AG09309 (cell line): ENCODE data around the gene MN1.

Source experiments
- DNase-seq: peaks from one replicate; pipeline ENCODE4 v3.0.0-alpha.2; 2010; ENCODE audit warnings: low read depth
- H3K4me3 ChIP-seq: 2 replicates; pipeline ENCODE4 v1.5.1; 2011; ENCODE audit warnings: mild to moderate bottlenecking, low read depth, low read length, moderate library complexity; ENCODE audit not compliant: control insufficient read depth
- CTCF ChIP-seq: IDR thresholded peaks from 2 replicates; pipeline ENCODE4 v1.5.1; 2011; ENCODE audit warnings: mild to moderate bottlenecking, low read depth, low read length, inconsistent platforms; ENCODE audit not compliant: insufficient read depth, control insufficient read depth; ENCODE audit errors: missing control alignments

MN1 gene

GRCh38 chr22:27808451-27809225 lies 7.1 kb upstream of the MN1 start:
- H3K4me3 ChIP-seq, result no peak overlapping the region
- DNase-seq, result no peak
- no peak for TF ChIP-seq CTCF

- H3K4me3 ChIP-seq, result no peak overlapping the region
- DNase-seq, result no peak
- no peak for TF ChIP-seq CTCF
Measured at GRCh38 chr22:27805841-27806240, 4.3 kb upstream of the MN1 start.

GRCh38 chr22:27804470-27805297 lies 3.1 kb upstream of the MN1 start:
- peak; percentile 78 for TF ChIP-seq CTCF
- H3K4me3 ChIP-seq, result no peak overlapping the region
- peak; percentile 18 for DNase-seq

GRCh38 chr22:27803841-27804415 lies 2.4 kb upstream of the MN1 start:
- no peak for DNase-seq
- no peak for TF ChIP-seq CTCF
- H3K4me3 ChIP-seq, result no peak overlapping the region

- DNase-seq, result no peak
- peak overlapping the region; percentile 60 for H3K4me3 ChIP-seq
- TF ChIP-seq CTCF, result no peak
Measured at GRCh38 chr22:27802346-27803073, 954 bp upstream of the MN1 start.

GRCh38 chr22:27801202-27801615 lies 347 bp downstream of the MN1 start:
- peak overlapping the region; percentile 60 for H3K4me3 ChIP-seq
- TF ChIP-seq CTCF, result no peak
- no peak for DNase-seq
